ENCODE measurements around the gene HDAC9.

DNA sequence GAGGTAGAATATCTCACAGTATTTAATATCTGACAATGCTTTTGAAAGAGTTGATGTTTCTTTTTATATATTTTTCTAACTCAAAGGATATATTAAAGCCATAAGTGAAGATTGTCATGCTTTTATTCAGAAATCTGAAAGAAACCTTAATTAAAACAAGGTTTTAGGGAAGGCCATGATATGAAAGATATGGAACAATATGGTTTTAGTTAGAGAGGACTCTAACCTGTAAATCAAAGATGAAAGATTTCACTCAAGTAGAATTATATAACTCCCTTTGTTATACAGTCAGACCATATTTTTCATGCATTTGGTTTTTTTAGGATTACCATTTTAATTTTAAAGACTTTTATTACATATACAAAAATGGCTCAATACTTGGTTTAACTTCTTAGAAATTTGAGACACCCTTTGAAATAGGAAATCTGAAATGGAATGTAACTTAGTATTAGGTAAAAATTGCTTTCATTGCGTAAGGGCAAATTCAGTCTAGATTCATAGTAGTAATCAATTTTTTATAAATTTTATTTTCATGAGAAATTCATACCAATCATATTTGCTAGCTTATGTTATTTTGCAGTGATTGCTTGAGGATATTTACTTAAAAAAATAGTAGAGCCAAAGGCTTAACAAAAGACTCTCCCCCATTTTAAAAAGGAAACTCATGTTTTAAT is 502.1 kb downstream of the HDAC9 start:
- TF ChIP-seq, protein P1, sequence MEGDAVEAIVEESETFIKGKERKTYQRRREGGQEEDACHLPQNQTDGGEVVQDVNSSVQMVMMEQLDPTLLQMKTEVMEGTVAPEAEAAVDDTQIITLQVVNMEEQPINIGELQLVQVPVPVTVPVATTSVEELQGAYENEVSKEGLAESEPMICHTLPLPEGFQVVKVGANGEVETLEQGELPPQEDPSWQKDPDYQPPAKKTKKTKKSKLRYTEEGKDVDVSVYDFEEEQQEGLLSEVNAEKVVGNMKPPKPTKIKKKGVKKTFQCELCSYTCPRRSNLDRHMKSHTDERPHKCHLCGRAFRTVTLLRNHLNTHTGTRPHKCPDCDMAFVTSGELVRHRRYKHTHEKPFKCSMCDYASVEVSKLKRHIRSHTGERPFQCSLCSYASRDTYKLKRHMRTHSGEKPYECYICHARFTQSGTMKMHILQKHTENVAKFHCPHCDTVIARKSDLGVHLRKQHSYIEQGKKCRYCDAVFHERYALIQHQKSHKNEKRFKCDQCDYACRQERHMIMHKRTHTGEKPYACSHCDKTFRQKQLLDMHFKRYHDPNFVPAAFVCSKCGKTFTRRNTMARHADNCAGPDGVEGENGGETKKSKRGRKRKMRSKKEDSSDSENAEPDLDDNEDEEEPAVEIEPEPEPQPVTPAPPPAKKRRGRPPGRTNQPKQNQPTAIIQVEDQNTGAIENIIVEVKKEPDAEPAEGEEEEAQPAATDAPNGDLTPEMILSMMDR (IDR thresholded peaks at IDR 0.05; ENCODE audit: low read depth, low read length): no peak
- no peak for TF ChIP-seq EZH2phosphoT487 (IDR thresholded peaks at IDR 0.05; ENCODE audit: low read depth)

All from OCI-LY3 (cell line).